ENCODE data around the gene ILDR2.

DNA sequence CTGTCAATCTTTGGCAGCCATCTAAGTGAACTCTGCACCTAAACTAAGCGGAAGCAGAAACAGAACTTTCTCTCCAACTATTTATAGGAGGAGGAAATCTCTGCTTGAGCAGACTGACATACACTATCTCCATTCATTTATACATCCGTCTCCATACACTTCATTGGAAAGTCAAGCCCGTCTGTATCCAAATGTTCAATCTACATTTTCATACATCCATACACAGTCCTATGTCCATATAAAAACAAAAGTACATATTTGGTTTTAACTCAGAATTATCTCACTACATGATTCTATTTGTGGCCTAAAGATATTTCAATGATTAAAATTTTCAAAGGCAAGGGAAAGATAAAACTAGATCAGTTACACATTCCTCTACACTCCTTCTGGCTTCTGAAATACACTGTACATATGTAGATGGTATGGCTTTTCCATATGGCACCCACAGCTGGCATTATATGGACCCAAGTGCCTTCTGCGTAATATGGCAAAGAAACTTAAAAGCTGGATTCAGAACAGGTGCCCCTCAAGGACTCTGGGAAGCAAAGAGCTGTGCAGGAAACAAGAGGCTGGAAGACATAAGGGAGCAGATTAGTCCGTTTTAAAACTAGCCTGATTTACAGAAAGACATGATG, 35.5 kb downstream of the ILDR2 start:
- TF ChIP-seq, protein P1, sequence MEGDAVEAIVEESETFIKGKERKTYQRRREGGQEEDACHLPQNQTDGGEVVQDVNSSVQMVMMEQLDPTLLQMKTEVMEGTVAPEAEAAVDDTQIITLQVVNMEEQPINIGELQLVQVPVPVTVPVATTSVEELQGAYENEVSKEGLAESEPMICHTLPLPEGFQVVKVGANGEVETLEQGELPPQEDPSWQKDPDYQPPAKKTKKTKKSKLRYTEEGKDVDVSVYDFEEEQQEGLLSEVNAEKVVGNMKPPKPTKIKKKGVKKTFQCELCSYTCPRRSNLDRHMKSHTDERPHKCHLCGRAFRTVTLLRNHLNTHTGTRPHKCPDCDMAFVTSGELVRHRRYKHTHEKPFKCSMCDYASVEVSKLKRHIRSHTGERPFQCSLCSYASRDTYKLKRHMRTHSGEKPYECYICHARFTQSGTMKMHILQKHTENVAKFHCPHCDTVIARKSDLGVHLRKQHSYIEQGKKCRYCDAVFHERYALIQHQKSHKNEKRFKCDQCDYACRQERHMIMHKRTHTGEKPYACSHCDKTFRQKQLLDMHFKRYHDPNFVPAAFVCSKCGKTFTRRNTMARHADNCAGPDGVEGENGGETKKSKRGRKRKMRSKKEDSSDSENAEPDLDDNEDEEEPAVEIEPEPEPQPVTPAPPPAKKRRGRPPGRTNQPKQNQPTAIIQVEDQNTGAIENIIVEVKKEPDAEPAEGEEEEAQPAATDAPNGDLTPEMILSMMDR (optimal IDR thresholded peaks at IDR 0.05 in 1 of 3, IDR thresholded peaks at IDR 0.05 in 1 of 3, conservative IDR thresholded peaks at IDR 0.05 in 1 of 3; ENCODE audit: extremely low read depth in 1 of 3, insufficient read depth in 2 of 3, low read length in 3 of 3): no peak
- no peak for TF ChIP-seq EZH2 (IDR thresholded peaks at IDR 0.05; ENCODE audit: low read length)
